DOHH2 (cell line): ENCODE measurements around the gene TEX29.

ENCODE experiments used
- H3F3A ChIP-seq: fragments of 200-600 bp; sonication (generic), shearing (Covaris generic); 2 replicates; pipeline ENCODE4 v1.6.0; 2016; ENCODE audit warnings: antibody characterized with exemption, mild to moderate bottlenecking; ENCODE audit not compliant: control insufficient read depth, insufficient read depth
- H3K27ac ChIP-seq: fragments of 200-600 bp; sonication (generic); 2 replicates; pipeline ENCODE4 v1.5.1; 2014; ENCODE audit warnings: low read depth, mild to moderate bottlenecking, low read length, moderate library complexity
- H3K27me3 ChIP-seq: fragments of 200-600 bp; sonication (generic); 2 replicates; pipeline ENCODE4 v1.6.1; 2014; ENCODE audit warnings: mild to moderate bottlenecking, low read length, mixed read lengths; ENCODE audit not compliant: control insufficient read depth
- H3K36me3 ChIP-seq: fragments of 200-600 bp; sonication (generic); 2 replicates; pipeline ENCODE4 v1.6.1; 2014; ENCODE audit warnings: mild to moderate bottlenecking, low read length, moderate library complexity, mixed read lengths; ENCODE audit not compliant: control insufficient read depth
- H3K4me1 ChIP-seq: fragments of 200-600 bp; sonication (generic); 2 replicates; pipeline ENCODE4 v1.6.1; 2014; ENCODE audit warnings: mild to moderate bottlenecking, low read length, mixed read lengths; ENCODE audit not compliant: control insufficient read depth
- H3K4me2 ChIP-seq: fragments of 200-600 bp; sonication (generic); 2 replicates; pipeline ENCODE4 v1.6.0; 2014; ENCODE audit warnings: mild to moderate bottlenecking, low read length, moderate library complexity
- H3K4me3 ChIP-seq: fragments of 200-600 bp; sonication (generic); 2 replicates; pipeline ENCODE4 v1.5.1; 2014; ENCODE audit warnings: mild to moderate bottlenecking, low read length, mixed read lengths
- H3K79me2 ChIP-seq: fragments of 200-600 bp; sonication (generic); 2 replicates; pipeline ENCODE4 v1.6.1; 2014; ENCODE audit warnings: mild to moderate bottlenecking, low read length, mixed read lengths; ENCODE audit not compliant: control insufficient read depth
- H3K9me2 ChIP-seq: fragments of 200-600 bp; sonication (generic); replicated peaks from 2 replicates; pipeline ENCODE4 v1.6.1; 2014; ENCODE audit warnings: mild to moderate bottlenecking, low read length, mixed read lengths; ENCODE audit not compliant: control insufficient read depth
- H3K9me3 ChIP-seq: fragments of 200-600 bp; sonication (generic); 2 replicates; pipeline ENCODE4 v1.6.1; 2014; ENCODE audit warnings: antibody characterized with exemption, low read length, mixed read lengths; ENCODE audit not compliant: control insufficient read depth, insufficient read depth
- H4K20me1 ChIP-seq: fragments of 200-600 bp; sonication (generic); 2 replicates; pipeline ENCODE4 v1.6.0; 2014; ENCODE audit warnings: low read depth, mild to moderate bottlenecking, antibody characterized with exemption, low read length, moderate library complexity; ENCODE audit not compliant: control insufficient read depth, insufficient read depth
- EZH2phosphoT487 ChIP-seq: fragments of 200-600 bp; sonication (generic); IDR thresholded peaks from 2 replicates; pipeline ENCODE4 v1.6.1; 2017; ENCODE audit warnings: borderline replicate concordance, mild to moderate bottlenecking, antibody characterized with exemption, low read length, moderate library complexity, mixed read lengths
- TF ChIP-seq, protein P1 (sequence below): fragments of 200-600 bp; sonication (generic); IDR thresholded peaks from one replicate; pipeline ENCODE4 v1.5.1; 2014; ENCODE audit warnings: antibody characterized with exemption, mild to moderate bottlenecking, low read depth, low read length; ENCODE audit not compliant: poor library complexity, severe bottlenecking

Gene TEX29

DNA sequence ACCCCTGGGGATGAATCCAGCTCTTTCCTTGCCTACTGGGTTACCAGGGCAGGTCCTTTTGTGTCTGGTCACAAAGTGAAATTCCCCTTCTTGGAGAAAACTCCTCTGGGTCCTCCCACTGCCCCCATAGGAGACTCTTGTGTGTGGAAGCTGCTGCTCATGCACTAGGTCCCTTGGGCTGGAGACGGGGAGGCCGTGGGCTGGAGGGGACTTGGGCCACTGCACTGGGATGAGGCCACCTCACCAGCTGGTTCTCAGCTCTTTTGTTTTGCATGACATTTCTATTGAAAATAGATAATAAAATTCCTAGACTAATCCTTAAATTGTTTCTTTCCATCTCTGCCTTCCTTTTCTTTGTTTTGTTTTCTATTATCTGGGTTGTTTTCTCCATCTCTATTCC, 62.4 kb downstream of the TEX29 start:
- H3K9me3 ChIP-seq = no peaks in the 10 kb centered on the region

DNA sequence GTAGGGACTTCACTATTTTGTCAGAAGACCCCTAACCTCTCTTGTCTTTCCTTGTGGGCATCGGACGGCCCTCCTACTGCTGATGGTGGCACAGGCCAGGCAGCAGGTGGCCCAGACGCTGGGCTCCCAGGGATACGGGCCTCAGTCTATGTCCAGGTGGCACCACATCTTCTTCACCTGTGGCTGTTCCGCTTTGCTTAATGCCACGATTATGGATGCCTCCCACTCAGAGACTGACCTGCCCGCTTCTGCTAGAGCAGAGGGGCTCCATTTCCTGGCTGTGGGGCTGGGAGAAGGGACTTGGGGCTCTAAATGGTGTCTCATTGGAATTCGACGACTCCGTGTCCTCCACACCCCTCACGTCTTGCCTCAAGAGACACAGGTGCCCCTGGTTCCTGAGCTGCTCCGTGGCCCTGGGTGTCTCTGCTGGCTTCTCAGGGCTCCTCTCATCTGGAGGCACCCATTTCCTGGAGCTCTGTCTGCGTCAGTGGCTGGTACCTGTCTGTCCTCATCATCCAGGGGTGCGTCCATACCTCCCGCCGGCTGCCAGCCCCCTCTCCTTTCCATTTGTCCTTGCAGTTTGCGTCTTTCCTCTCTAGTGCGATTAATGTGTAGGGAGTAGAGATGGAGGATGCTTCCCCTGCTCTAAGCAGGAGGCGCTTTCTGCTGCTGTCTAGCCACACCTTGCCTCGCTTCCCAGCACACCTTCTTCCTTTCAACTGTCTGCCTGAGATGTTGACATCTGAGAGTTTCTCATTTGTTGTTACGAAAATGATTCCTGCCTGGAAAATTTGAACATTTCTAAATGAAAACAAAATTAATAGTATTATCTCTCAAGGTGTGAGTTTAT, 63.4 kb downstream of the TEX29 start:
- TF ChIP-seq, protein P1, sequence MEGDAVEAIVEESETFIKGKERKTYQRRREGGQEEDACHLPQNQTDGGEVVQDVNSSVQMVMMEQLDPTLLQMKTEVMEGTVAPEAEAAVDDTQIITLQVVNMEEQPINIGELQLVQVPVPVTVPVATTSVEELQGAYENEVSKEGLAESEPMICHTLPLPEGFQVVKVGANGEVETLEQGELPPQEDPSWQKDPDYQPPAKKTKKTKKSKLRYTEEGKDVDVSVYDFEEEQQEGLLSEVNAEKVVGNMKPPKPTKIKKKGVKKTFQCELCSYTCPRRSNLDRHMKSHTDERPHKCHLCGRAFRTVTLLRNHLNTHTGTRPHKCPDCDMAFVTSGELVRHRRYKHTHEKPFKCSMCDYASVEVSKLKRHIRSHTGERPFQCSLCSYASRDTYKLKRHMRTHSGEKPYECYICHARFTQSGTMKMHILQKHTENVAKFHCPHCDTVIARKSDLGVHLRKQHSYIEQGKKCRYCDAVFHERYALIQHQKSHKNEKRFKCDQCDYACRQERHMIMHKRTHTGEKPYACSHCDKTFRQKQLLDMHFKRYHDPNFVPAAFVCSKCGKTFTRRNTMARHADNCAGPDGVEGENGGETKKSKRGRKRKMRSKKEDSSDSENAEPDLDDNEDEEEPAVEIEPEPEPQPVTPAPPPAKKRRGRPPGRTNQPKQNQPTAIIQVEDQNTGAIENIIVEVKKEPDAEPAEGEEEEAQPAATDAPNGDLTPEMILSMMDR = no peak
- no peak for TF ChIP-seq EZH2phosphoT487
- H3K27ac ChIP-seq = no peak overlapping the region
- no peak overlapping the region for H3K4me2 ChIP-seq
- no peaks in the 10 kb centered on the region for H3K9me2 ChIP-seq
- no peaks in the 10 kb centered on the region for H3F3A ChIP-seq
- H3K36me3 ChIP-seq = no peaks in the 10 kb centered on the region
- no peaks in the 10 kb centered on the region for H3K79me2 ChIP-seq
- no peaks in the 10 kb centered on the region for H3K9me3 ChIP-seq
- H3K4me1 ChIP-seq = no peaks in the 10 kb centered on the region
- peaks cover 7% of the 10 kb centered on the region; the same call in 1 of the 2 replicates for H3K27me3 ChIP-seq
- no peaks in the 10 kb centered on the region for H4K20me1 ChIP-seq
- H3K4me3 ChIP-seq = no peak overlapping the region

More for the DNA sequence above, 62.4 kb downstream of the TEX29 start:
- no peaks in the 10 kb centered on the region for H3K36me3 ChIP-seq
- no peaks in the 10 kb centered on the region for H3K79me2 ChIP-seq
- no peaks in the 10 kb centered on the region for H4K20me1 ChIP-seq
- peaks cover 7% of the 10 kb centered on the region; the same call in 1 of the 2 replicates for H3K27me3 ChIP-seq
- H3K4me2 ChIP-seq = no peak overlapping the region
- no peaks in the 10 kb centered on the region for H3K4me1 ChIP-seq
- no peaks in the 10 kb centered on the region for H3K9me2 ChIP-seq
- TF ChIP-seq, protein P1 = no peak
- TF ChIP-seq EZH2phosphoT487 = no peak
- no peaks in the 10 kb centered on the region for H3F3A ChIP-seq
- H3K4me3 ChIP-seq = no peak overlapping the region
- no peak overlapping the region for H3K27ac ChIP-seq

DNA sequence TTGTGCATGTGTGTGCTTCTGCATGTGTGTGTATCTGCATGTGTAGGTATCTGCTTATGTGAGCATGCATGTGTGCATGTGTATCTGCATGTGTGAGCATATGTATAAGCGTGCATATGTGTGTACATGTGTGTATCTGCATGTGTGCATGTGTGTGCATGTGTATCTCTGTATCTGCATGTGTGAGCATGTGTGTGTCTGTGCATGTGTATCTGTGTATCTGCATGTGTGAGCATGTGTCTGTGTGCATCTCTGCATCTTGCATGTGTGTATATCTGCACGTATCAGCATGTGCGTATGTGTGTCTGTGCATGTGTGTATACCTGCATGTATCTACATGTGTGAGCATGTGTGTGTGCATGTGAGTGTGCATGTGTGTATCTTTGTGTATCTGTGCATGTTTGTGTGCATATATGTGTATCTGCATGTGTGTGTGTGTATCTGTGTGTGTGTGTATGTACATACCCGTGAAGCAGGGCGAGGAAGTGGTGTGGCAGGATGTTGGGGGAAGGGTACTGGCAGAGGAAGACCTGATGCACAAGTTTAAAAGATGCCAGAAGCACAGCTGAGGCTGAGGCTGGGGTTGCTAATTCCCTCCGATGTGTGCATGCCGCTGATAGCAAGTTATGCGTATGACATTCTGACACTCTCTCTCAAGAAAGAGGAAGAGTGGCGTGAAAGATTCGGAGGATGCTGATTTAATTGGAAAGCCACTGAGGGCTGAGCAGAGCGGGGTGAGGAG, 64.2 kb downstream of the TEX29 start:
- Histone ChIP-seq H3K9me3 (no peaks in the 10 kb centered on the region), H3K4me3 (no peak overlapping the region), H3K36me3 (no peaks in the 10 kb centered on the region), H3K4me1 (no peaks in the 10 kb centered on the region), H4K20me1 (no peaks in the 10 kb centered on the region), H3K27me3 (0 out of 2 replicates have a peak, but pooled peaks cover 3% of the 10 kb centered on the region), H3K4me2 (no peak overlapping the region), H3K27ac (no peak overlapping the region), H3K79me2 (no peaks in the 10 kb centered on the region), H3K9me2 (no peaks in the 10 kb centered on the region), H3F3A (no peaks in the 10 kb centered on the region)
- TF ChIP-seq, protein P1 = no peak
- TF ChIP-seq EZH2phosphoT487 = no peak
